Measurements from ENCODE around the gene NDUFAF3.

DNA sequence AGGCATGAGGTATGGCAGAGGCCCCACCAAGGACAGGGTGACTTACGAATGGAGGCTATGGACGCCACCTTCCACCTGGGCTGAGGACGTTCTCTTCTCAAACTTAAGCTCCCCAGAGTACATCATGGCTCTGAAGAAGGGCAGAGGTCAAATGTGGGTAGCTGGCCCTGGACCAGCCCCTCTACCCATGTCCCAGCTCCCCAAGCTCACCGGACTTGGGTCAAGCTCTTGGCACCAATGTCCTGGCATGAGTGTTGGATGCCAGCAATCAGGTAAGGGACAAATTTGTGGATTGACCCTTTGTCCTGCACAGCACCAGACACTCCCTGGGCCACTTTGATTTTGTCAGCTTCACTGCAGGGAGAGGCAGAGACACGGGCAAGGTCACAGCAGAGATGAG is 2.5 kb downstream of the NDUFAF3 start:
- TF ChIP-seq, protein P1, sequence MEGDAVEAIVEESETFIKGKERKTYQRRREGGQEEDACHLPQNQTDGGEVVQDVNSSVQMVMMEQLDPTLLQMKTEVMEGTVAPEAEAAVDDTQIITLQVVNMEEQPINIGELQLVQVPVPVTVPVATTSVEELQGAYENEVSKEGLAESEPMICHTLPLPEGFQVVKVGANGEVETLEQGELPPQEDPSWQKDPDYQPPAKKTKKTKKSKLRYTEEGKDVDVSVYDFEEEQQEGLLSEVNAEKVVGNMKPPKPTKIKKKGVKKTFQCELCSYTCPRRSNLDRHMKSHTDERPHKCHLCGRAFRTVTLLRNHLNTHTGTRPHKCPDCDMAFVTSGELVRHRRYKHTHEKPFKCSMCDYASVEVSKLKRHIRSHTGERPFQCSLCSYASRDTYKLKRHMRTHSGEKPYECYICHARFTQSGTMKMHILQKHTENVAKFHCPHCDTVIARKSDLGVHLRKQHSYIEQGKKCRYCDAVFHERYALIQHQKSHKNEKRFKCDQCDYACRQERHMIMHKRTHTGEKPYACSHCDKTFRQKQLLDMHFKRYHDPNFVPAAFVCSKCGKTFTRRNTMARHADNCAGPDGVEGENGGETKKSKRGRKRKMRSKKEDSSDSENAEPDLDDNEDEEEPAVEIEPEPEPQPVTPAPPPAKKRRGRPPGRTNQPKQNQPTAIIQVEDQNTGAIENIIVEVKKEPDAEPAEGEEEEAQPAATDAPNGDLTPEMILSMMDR (IDR thresholded peaks at IDR 0.05), result no peak
- TF ChIP-seq POLR2A (IDR thresholded peaks at IDR 0.05), result no peak

Data from prostate gland (tissue), 2 donors.